ENCODE measurements around the gene SKOR2.
A peak's percentile ranks its signal among the peaks of the same experiment; 100 is the strongest.

SKOR2 gene

DNA sequence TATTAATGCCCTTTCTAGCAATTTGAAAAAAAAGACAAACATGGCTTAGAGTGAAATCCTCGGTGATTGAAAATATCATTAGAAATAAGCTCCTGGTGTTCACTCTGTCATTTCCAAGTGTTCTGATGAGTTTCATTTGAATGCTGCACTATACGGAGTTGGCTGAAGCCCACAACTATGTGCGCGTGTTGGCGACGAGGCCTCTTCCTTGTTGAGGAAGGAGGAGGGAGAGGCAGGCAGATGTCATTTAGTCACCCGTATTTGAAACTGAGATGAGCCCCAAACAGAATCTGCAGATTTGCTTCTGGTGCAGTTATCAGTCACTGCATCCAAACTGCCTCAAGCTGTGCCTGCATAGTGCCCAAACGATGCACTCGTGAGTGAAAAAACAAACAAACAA is 23.5 kb upstream of the SKOR2 start:
- H3K4me3 ChIP-seq (ENCODE audit: low read depth, low read length), result no peak overlapping the region
- DNase-seq, result no peak
- H3K27ac ChIP-seq, result no peak overlapping the region
- no peaks in the 10 kb centered on the region for H3K27me3 ChIP-seq (ENCODE audit: insufficient read depth, low read depth, severe bottlenecking)
- peaks cover 3% of the 10 kb centered on the region for H3K9me3 ChIP-seq (ENCODE audit: severe bottlenecking)
- no peaks in the 10 kb centered on the region for H3K36me3 ChIP-seq
- TF ChIP-seq, protein P1, sequence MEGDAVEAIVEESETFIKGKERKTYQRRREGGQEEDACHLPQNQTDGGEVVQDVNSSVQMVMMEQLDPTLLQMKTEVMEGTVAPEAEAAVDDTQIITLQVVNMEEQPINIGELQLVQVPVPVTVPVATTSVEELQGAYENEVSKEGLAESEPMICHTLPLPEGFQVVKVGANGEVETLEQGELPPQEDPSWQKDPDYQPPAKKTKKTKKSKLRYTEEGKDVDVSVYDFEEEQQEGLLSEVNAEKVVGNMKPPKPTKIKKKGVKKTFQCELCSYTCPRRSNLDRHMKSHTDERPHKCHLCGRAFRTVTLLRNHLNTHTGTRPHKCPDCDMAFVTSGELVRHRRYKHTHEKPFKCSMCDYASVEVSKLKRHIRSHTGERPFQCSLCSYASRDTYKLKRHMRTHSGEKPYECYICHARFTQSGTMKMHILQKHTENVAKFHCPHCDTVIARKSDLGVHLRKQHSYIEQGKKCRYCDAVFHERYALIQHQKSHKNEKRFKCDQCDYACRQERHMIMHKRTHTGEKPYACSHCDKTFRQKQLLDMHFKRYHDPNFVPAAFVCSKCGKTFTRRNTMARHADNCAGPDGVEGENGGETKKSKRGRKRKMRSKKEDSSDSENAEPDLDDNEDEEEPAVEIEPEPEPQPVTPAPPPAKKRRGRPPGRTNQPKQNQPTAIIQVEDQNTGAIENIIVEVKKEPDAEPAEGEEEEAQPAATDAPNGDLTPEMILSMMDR (IDR thresholded peaks at IDR 0.05; ENCODE audit: low read depth, low read length), result no peak

DNA sequence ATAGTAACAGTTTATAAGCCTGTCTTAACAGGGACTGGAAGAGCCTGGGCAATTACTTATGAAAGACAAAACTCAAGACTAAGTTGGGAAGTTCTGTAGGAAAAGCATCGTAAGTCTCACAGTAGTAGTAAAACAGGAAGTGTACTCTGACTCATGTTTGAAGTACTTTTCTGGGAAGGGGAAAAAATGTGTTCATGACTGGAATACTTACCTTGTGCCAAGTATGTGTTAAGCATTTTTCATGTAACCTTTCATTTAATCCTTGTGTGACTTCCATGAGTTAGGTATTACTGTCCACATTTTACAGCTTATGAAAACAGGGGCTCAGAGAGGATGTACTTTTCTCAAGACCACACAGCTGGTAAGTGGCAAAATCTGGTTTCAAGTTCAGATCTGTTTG is 13.7 kb upstream of the SKOR2 start:
- DNase-seq, result no peak
- Histone ChIP-seq H3K36me3 (no peaks in the 10 kb centered on the region), H3K9me3 (ENCODE audit: severe bottlenecking) (no peaks in the 10 kb centered on the region), H3K4me3 (ENCODE audit: low read depth, low read length) (no peak overlapping the region), H3K27ac (no peak overlapping the region), H3K27me3 (ENCODE audit: insufficient read depth, low read depth, severe bottlenecking) (peaks cover 6% of the 10 kb centered on the region)
- TF ChIP-seq, protein P1 (IDR thresholded peaks at IDR 0.05; ENCODE audit: low read depth, low read length), result no peak

DNA sequence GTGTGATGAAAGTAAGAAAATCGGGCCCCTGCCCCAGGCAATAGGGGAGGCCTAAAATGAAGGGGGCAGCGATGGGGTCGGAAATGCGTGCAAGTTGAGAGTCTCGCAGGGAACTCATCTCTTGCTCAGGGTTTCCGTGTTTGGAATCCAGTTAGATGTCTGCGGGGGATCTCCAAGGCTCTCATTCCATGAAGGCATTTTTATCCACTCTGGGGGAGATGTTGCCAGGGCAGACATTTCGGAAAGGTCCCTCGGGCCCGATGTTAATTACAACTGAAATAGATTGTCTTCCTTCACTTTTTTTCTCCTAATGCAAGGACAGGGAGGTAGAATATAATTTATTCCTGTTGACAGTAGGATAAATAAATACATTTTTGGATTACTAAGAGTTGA is 12.8 kb upstream of the SKOR2 start:
- Histone ChIP-seq H3K27ac (no peak overlapping the region), H3K9me3 (ENCODE audit: severe bottlenecking) (no peaks in the 10 kb centered on the region), H3K4me3 (ENCODE audit: low read depth, low read length) (peak overlapping the region; percentile 63), H3K36me3 (no peaks in the 10 kb centered on the region), H3K27me3 (ENCODE audit: insufficient read depth, low read depth, severe bottlenecking) (peaks cover 12% of the 10 kb centered on the region)
- TF ChIP-seq, protein P1 (IDR thresholded peaks at IDR 0.05; ENCODE audit: low read depth, low read length), result no peak
- no peak for DNase-seq

DNA sequence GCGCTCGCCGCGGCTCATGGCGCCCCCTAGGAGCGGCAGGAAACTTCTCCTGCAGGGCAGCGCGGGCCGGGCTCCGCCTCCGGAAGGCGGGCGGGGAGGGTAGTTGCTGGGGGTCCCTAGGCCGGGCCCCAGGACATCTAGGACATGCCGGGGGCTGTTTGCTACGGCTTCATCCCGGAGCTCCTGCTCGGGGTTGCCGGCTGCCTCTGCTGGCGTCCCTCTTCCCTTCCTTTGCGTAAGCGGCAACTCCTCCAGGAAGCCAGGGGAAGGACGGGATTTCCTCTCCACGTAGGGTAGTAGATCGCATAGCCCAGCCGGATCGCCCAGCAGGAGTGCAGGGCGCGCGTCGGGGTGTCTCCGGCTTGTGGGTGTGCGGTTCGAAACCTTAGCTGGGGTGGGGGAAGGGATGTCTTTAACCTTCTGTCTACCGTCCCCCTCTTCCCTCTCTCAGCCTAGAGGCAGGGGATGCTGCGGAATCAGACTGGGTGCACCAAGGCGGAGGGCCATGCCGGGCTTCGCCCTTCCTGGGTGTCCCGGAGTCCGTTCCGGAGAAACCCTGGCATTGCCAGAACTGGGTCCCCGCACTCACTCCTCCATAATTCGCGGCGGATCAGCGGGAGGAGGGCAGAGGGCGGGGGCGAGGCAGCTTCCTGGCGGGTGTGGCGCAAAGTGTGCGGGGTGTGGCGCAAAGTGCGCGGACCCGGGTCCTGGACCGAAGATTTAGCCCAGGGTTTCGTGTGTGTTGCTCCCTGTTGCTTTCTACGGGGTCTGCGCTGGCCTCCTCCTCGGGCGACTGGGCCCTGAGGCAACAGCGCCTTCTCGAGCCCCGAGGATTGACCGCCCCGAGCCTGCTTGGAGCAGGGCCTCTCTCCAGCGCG is 12.2 kb upstream of the SKOR2 start:
- H3K27me3 ChIP-seq (ENCODE audit: insufficient read depth, low read depth, severe bottlenecking), result peaks cover 12% of the 10 kb centered on the region
- peak; percentile 46 for DNase-seq
- peak overlapping the region; percentile 63 for H3K4me3 ChIP-seq (ENCODE audit: low read depth, low read length)
- H3K36me3 ChIP-seq, result no peaks in the 10 kb centered on the region
- H3K27ac ChIP-seq, result no peak overlapping the region
- TF ChIP-seq, protein P1 (IDR thresholded peaks at IDR 0.05; ENCODE audit: low read depth, low read length), result peak; percentile 63; the same call in 1 of the 2 replicates
- H3K9me3 ChIP-seq (ENCODE audit: severe bottlenecking), result no peaks in the 10 kb centered on the region

DNA sequence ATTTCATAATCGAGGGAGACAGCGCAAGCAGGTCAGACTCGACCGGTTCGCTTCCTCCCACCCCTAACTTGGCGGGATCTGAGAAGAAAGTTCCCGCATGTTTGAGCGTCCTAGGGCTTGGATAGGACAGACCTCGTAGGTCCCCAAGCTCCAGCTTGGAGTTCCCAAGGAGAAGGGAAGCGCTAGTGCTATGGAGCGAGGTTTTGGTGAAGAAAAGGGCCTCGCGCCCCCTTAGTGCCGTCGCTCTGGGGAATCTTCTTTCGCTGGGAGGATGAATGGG is 11.6 kb upstream of the SKOR2 start:
- Histone ChIP-seq H3K27me3 (ENCODE audit: insufficient read depth, low read depth, severe bottlenecking) (peaks cover 12% of the 10 kb centered on the region), H3K4me3 (ENCODE audit: low read depth, low read length) (peak overlapping the region; percentile 63; the same call in 1 of the 2 replicates), H3K9me3 (ENCODE audit: severe bottlenecking) (no peaks in the 10 kb centered on the region), H3K36me3 (no peaks in the 10 kb centered on the region), H3K27ac (no peak overlapping the region)
- DNase-seq, result no peak
- TF ChIP-seq, protein P1 (IDR thresholded peaks at IDR 0.05; ENCODE audit: low read depth, low read length), result no peak

All from WERI-Rb-1 (cell line).